Measurements from ENCODE around the gene ARSA.

- TF ChIP-seq EZH2phosphoT487 (IDR thresholded peaks at IDR 0.05; ENCODE audit: borderline replicate concordance) (no peak), POLR2A (IDR thresholded peaks at IDR 0.05; ENCODE audit: borderline replicate concordance, extremely low read depth, insufficient read depth, insufficient read length) (no peak), JUND (IDR thresholded peaks at IDR 0.05) (no peak), RAD21 (IDR thresholded peaks at IDR 0.05; ENCODE audit: low read depth) (no peak)
- TF ChIP-seq, protein P1, sequence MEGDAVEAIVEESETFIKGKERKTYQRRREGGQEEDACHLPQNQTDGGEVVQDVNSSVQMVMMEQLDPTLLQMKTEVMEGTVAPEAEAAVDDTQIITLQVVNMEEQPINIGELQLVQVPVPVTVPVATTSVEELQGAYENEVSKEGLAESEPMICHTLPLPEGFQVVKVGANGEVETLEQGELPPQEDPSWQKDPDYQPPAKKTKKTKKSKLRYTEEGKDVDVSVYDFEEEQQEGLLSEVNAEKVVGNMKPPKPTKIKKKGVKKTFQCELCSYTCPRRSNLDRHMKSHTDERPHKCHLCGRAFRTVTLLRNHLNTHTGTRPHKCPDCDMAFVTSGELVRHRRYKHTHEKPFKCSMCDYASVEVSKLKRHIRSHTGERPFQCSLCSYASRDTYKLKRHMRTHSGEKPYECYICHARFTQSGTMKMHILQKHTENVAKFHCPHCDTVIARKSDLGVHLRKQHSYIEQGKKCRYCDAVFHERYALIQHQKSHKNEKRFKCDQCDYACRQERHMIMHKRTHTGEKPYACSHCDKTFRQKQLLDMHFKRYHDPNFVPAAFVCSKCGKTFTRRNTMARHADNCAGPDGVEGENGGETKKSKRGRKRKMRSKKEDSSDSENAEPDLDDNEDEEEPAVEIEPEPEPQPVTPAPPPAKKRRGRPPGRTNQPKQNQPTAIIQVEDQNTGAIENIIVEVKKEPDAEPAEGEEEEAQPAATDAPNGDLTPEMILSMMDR (IDR thresholded peaks at IDR 0.05 in 2 of 3, conservative IDR thresholded peaks at IDR 0.05 in 1 of 3; ENCODE audit: borderline replicate concordance in 1 of 3, insufficient read depth in 1 of 3, low read depth in 2 of 3, low read length in 2 of 3): no peak
- TF ChIP-seq, protein P2, sequence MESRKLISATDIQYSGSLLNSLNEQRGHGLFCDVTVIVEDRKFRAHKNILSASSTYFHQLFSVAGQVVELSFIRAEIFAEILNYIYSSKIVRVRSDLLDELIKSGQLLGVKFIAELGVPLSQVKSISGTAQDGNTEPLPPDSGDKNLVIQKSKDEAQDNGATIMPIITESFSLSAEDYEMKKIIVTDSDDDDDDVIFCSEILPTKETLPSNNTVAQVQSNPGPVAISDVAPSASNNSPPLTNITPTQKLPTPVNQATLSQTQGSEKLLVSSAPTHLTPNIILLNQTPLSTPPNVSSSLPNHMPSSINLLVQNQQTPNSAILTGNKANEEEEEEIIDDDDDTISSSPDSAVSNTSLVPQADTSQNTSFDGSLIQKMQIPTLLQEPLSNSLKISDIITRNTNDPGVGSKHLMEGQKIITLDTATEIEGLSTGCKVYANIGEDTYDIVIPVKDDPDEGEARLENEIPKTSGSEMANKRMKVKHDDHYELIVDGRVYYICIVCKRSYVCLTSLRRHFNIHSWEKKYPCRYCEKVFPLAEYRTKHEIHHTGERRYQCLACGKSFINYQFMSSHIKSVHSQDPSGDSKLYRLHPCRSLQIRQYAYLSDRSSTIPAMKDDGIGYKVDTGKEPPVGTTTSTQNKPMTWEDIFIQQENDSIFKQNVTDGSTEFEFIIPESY (IDR thresholded peaks at IDR 0.05; ENCODE audit: extremely low read depth, insufficient replicate concordance, low read length): no peak
- TF ChIP-seq, protein P3, sequence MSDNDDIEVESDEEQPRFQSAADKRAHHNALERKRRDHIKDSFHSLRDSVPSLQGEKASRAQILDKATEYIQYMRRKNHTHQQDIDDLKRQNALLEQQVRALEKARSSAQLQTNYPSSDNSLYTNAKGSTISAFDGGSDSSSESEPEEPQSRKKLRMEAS (IDR thresholded peaks at IDR 0.05): no peak
Measured at GRCh38 chr22:50576806-50577696, 50.9 kb downstream of the ARSA start.
